Thyroid gland (tissue), 4 donors: ENCODE results near the gene SPATA2L.

Source experiments
- POLR2A ChIP-seq, 2 donors: fragments of 450-650 bp; IDR thresholded peaks; one replicate each; pipeline ENCODE4 v1.6.1; 2017; ENCODE audit warnings: antibody characterized with exemption in 2 of 2, mild to moderate bottlenecking in 2 of 2, moderate library complexity in 1 of 2
- TF ChIP-seq, protein P1 (sequence below), 6 experiments: fragments of 200-600 bp in 3 of 6; fragments of 450-650 bp in 3 of 6; sonication (generic) in 3 of 6; IDR thresholded peaks; one replicate each; pipeline ENCODE4 v1.5.1; 2016 to 2019; ENCODE audit warnings: antibody characterized with exemption in 6 of 6, mild to moderate bottlenecking in 2 of 6, inconsistent platforms in 1 of 6, moderate library complexity in 1 of 6

DNA sequence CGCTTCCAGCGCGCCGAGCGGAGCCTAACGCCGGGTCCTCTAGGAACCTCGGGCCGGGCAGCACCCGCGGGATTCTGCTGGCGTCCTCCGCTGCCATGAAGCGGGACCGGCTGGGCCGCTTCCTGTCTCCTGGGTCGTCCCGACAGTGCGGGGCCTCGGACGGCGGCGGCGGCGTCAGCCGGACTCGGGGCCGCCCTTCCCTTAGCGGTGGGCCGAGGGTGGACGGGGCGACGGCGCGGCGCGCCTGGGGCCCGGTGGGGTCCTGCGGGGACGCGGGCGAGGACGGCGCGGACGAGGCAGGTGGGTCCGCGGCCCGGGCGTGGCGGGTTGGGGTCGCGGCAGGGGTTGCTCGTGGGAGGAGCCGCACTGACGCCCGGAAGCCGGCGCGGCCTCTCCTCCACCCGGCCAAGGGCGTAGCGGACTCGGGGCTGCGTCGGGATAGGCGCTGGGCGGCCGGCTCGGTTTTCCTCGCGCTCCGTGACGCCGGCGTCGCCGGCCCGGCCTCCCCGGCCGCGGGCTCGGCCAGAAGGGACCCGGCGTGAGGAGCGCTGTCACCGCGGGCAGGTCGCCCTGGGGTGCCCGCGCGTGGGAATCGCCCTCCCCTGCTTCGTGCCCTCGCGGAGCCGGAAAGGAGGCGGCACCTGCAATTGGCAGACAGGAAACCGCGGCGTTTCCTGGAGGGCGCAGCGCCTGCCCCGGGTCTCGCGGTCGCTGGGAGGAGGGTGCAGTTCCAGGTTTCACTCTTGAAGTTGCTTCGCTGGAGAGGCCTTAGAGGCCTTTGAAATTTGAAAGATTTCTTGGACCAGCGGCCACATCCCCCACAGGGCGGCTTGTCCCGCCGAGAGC is 20.3 kb upstream of the SPATA2L start:
- TF ChIP-seq, protein P1, sequence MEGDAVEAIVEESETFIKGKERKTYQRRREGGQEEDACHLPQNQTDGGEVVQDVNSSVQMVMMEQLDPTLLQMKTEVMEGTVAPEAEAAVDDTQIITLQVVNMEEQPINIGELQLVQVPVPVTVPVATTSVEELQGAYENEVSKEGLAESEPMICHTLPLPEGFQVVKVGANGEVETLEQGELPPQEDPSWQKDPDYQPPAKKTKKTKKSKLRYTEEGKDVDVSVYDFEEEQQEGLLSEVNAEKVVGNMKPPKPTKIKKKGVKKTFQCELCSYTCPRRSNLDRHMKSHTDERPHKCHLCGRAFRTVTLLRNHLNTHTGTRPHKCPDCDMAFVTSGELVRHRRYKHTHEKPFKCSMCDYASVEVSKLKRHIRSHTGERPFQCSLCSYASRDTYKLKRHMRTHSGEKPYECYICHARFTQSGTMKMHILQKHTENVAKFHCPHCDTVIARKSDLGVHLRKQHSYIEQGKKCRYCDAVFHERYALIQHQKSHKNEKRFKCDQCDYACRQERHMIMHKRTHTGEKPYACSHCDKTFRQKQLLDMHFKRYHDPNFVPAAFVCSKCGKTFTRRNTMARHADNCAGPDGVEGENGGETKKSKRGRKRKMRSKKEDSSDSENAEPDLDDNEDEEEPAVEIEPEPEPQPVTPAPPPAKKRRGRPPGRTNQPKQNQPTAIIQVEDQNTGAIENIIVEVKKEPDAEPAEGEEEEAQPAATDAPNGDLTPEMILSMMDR (IDR thresholded peaks at IDR 0.05) = no peak
- no peak for TF ChIP-seq POLR2A (IDR thresholded peaks at IDR 0.05)
